Trophoblast cell (in vitro differentiated cells and primary cell): ENCODE measurements around the gene OGFOD2.
A peak's percentile ranks its signal among the peaks of the same experiment; 100 is the strongest.

ENCODE experiments used
- DNase-seq, 2 donors: peaks; one replicate each; pipeline ENCODE4 v3.0.0-alpha.2; 2016
- H2AFZ ChIP-seq: 2 replicates; pipeline ENCODE4 v1.6.1; 2013; ENCODE audit warnings: low read length, moderate library complexity, mild to moderate bottlenecking; ENCODE audit not compliant: insufficient read depth, poor library complexity
- H2AK5ac ChIP-seq: 2 replicates; pipeline ENCODE4 v1.6.1; 2013; ENCODE audit warnings: mild to moderate bottlenecking, low read length
- H2BK120ac ChIP-seq: 2 replicates; pipeline ENCODE4 v1.6.1; 2013; ENCODE audit warnings: low read length, mild to moderate bottlenecking, moderate library complexity; ENCODE audit not compliant: insufficient read depth, poor library complexity
- H2BK12ac ChIP-seq: 2 replicates; pipeline ENCODE4 v1.6.1; 2013; ENCODE audit warnings: mild to moderate bottlenecking, low read length, moderate library complexity
- H2BK5ac ChIP-seq: 2 replicates; pipeline ENCODE4 v1.6.1; 2013; ENCODE audit warnings: low read length, low read depth, moderate library complexity, mild to moderate bottlenecking; ENCODE audit not compliant: poor library complexity
- H3K14ac ChIP-seq: 2 replicates; pipeline ENCODE4 v1.6.1; 2013; ENCODE audit warnings: mild to moderate bottlenecking, low read length
- H3K18ac ChIP-seq: 2 replicates; pipeline ENCODE4 v1.6.1; 2013; ENCODE audit warnings: mild to moderate bottlenecking, low read length
- H3K23ac ChIP-seq: 2 replicates; pipeline ENCODE4 v1.6.1; 2013; ENCODE audit warnings: low read length
- H3K27ac ChIP-seq: 2 replicates; pipeline ENCODE4 v1.5.1; 2013; ENCODE audit warnings: low read depth, mild to moderate bottlenecking, inconsistent platforms, low read length, moderate library complexity
- H3K27me3 ChIP-seq: 2 replicates; pipeline ENCODE4 v1.6.1; 2013; ENCODE audit warnings: inconsistent platforms, mild to moderate bottlenecking, low read length, moderate library complexity; ENCODE audit not compliant: insufficient read depth
- H3K36me3 ChIP-seq, 2 experiments: 1 replicate in 1 of 2; 2 replicates in 1 of 2; pipeline ENCODE4 v1.6.1; 2013; ENCODE audit warnings: low read length in 2 of 2, mild to moderate bottlenecking in 2 of 2, moderate library complexity in 1 of 2; ENCODE audit not compliant: insufficient read depth in 2 of 2, control insufficient read depth in 1 of 2
- H3K4ac ChIP-seq: 2 replicates; pipeline ENCODE4 v1.6.1; 2013; ENCODE audit warnings: low read depth, mild to moderate bottlenecking, low read length, moderate library complexity
- H3K4me1 ChIP-seq, 2 experiments: 1 replicate in 1 of 2; 2 replicates in 1 of 2; pipeline ENCODE4 v1.6.1; 2013; ENCODE audit warnings: low read length in 2 of 2, mild to moderate bottlenecking in 2 of 2, moderate library complexity in 1 of 2; ENCODE audit not compliant: insufficient read depth in 2 of 2, control insufficient read depth in 1 of 2
- H3K4me2 ChIP-seq: 2 replicates; pipeline ENCODE4 v1.6.1; 2013; ENCODE audit warnings: inconsistent platforms, mild to moderate bottlenecking, low read length, moderate library complexity
- H3K4me3 ChIP-seq: 2 replicates; pipeline ENCODE4 v1.5.1; 2013; ENCODE audit warnings: mild to moderate bottlenecking, low read depth, low read length, inconsistent platforms
- H3K79me1 ChIP-seq: one replicate; pipeline ENCODE4 v1.6.1; 2013; ENCODE audit warnings: low read length
- H3K79me2 ChIP-seq: 2 replicates; pipeline ENCODE4 v1.6.1; 2013; ENCODE audit warnings: low read length, mild to moderate bottlenecking; ENCODE audit not compliant: control insufficient read depth, insufficient read depth, poor library complexity
- H3K9ac ChIP-seq: 2 replicates; pipeline ENCODE4 v1.6.1; 2013; ENCODE audit warnings: mild to moderate bottlenecking, low read length
- H3K9me3 ChIP-seq: 2 replicates; pipeline ENCODE4 v1.6.1; 2013; ENCODE audit warnings: low read depth, mild to moderate bottlenecking, control low read depth, inconsistent platforms, low read length; ENCODE audit not compliant: insufficient read depth
- H4K12ac ChIP-seq: 2 replicates; pipeline ENCODE4 v1.6.1; 2013; ENCODE audit warnings: low read depth, mild to moderate bottlenecking, low read length, moderate library complexity
- H4K8ac ChIP-seq: 2 replicates; pipeline ENCODE4 v1.6.1; 2013; ENCODE audit warnings: low read depth, mild to moderate bottlenecking, low read length, moderate library complexity
- H4K91ac ChIP-seq: one replicate; pipeline ENCODE4 v1.6.1; 2013; ENCODE audit warnings: low read depth, mild to moderate bottlenecking, low read length, moderate library complexity
- WGBS: extraction: QIAGEN DNeasy Blood & Tissue Kit; methylation state at CpG from one replicate; pipeline ENCODE4 v1.1.7; 2013; ENCODE audit warnings: missing lambda C conversion rate; ENCODE audit not compliant: insufficient read length, insufficient coverage; ENCODE audit errors: extremely low coverage; 5-methylcytosine and 5-hydroxymethylcytosine counted together

OGFOD2 gene

DNA sequence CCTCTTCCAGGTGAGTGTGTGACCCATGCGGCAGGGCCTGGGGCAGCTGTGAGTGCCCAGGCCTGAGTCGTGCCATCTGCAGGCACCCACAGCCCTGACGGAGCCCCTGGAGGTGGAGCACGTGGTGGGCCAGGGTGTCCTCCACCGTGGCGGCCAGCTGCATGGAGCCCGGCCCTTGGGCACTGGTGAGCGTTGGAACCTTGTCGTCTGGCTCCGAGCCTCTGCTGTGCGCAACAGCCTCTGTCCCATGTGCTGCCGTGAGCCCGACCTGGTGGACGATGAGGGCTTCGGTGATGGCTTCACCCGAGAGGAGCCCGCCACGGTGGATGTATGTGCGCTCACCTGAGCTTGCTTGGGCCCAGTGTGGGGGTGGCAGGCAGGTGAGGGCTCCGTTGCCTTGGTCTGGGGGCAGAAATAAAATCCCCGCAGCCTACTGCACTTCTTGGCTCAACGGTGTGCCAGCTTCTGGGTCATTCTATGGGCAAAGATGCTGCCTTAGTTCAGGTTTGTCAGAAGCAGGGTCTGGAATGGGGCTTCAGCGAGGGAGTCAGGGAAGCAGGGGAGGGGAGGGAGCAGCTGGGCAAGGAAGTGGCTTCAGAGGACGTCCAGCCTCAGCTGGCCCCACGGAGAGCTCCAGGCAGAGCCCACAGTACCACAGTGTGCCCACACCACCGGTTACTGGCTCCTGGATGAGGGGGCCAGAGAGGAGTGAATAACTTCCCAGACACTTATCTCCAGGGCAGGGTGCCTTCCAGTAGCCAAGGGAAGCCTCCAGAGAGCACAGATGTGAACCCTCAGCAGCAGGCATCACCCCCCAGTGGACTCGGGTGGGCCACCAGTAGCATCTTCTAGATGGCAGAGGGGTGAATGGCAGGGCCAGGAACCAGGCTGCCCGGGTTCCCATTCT, 4.2 kb downstream of the OGFOD2 start:
- Histone ChIP-seq H3K79me2 (peaks cover 18% of the 10 kb centered on the region), H4K12ac (peak overlapping the region; percentile 68), H4K8ac (peak overlapping the region; percentile 97), H3K27me3 (no peaks in the 10 kb centered on the region), H2AFZ (peak overlapping the region; percentile 27), H3K23ac (no peak overlapping the region), H3K4me3 (peak overlapping the region; percentile 85), H2BK5ac (no peak overlapping the region), H2BK12ac (no peak overlapping the region), H3K27ac (no peak overlapping the region), H3K9ac (no peak overlapping the region), H3K9me3 (peaks cover 2% of the 10 kb centered on the region), H2AK5ac (peak overlapping the region; percentile 79), H3K4me2 (peak overlapping the region; percentile 87), H3K14ac (peak overlapping the region; percentile 41), H3K4me1 (peaks cover 22 to 26% of the 10 kb centered on the region in 2 experiments), H3K4ac (peak overlapping the region; percentile 66), H4K91ac (peak overlapping the region; percentile 91), H3K36me3 (peaks cover 34 to 37% of the 10 kb centered on the region in 2 experiments), H3K18ac (peak overlapping the region; percentile 9), H2BK120ac (no peak overlapping the region), H3K79me1 (peaks cover 20% of the 10 kb centered on the region)
- no peak for DNase-seq
- WGBS, result no CpG with 5 or more reads among the region's 28 CpGs

GRCh38 chr12:122979908-122980182, 4.8 kb downstream of the OGFOD2 start:
- peak overlapping the region; percentile 62 for H2BK120ac ChIP-seq
- peak overlapping the region; percentile 91 for H4K12ac ChIP-seq
- no peak overlapping the region for H3K23ac ChIP-seq
- H4K8ac ChIP-seq, result peak overlapping the region; percentile 97
- peak overlapping the region; percentile 98 for H2AFZ ChIP-seq
- H3K27ac ChIP-seq, result peak overlapping the region; percentile 53
- H2AK5ac ChIP-seq, result peak overlapping the region; percentile 80
- H3K14ac ChIP-seq, result peak overlapping the region; percentile 90
- peaks cover 22 to 26% of the 10 kb centered on the region in 2 experiments for H3K4me1 ChIP-seq
- H2BK12ac ChIP-seq, result no peak overlapping the region
- peaks cover 2% of the 10 kb centered on the region for H3K9me3 ChIP-seq
- no peaks in the 10 kb centered on the region for H3K27me3 ChIP-seq
- WGBS, result no CpG with 5 or more reads among the region's 7 CpGs
- H3K4me2 ChIP-seq, result peak overlapping the region; percentile 87
- peak overlapping the region; percentile 85 for H3K4me3 ChIP-seq
- H4K91ac ChIP-seq, result peak overlapping the region; percentile 91
- no peak for DNase-seq
- peaks cover 36 to 37% of the 10 kb centered on the region in 2 experiments for H3K36me3 ChIP-seq
- no peak overlapping the region for H2BK5ac ChIP-seq
- H3K4ac ChIP-seq, result peak overlapping the region; percentile 90
- peak overlapping the region; percentile 87 for H3K9ac ChIP-seq
- H3K18ac ChIP-seq, result peak overlapping the region; percentile 91
- H3K79me2 ChIP-seq, result peaks cover 16% of the 10 kb centered on the region
- H3K79me1 ChIP-seq, result peaks cover 17% of the 10 kb centered on the region

- peaks cover 22 to 26% of the 10 kb centered on the region in 2 experiments for H3K4me1 ChIP-seq
- H3K27me3 ChIP-seq, result no peaks in the 10 kb centered on the region
- peak within 1 kb of the TSS; percentile 91 for H4K12ac ChIP-seq
- peak within 1 kb of the TSS; percentile 10 for H3K23ac ChIP-seq
- DNase-seq, result peak; percentile 45 to 63
- peaks cover 36 to 37% of the 10 kb centered on the region in 2 experiments for H3K36me3 ChIP-seq
- peak within 1 kb of the TSS; percentile 87 for H3K9ac ChIP-seq
- H2BK12ac ChIP-seq, result peak within 1 kb of the TSS; percentile 2
- no CpG with 5 or more reads among the region's 96 CpGs for WGBS
- H2BK120ac ChIP-seq, result peak within 1 kb of the TSS; percentile 62
- H3K14ac ChIP-seq, result peak within 1 kb of the TSS; percentile 90
- H2BK5ac ChIP-seq, result peak within 1 kb of the TSS; percentile 70
- peak within 1 kb of the TSS; percentile 91 for H3K18ac ChIP-seq
- H2AK5ac ChIP-seq, result peak within 1 kb of the TSS; percentile 80
- no peaks in the 10 kb centered on the region for H3K9me3 ChIP-seq
- peaks cover 14% of the 10 kb centered on the region for H3K79me2 ChIP-seq
- H3K27ac ChIP-seq, result peak within 1 kb of the TSS; percentile 53
- H3K4me3 ChIP-seq, result peak within 1 kb of the TSS; percentile 85
- H4K8ac ChIP-seq, result peak within 1 kb of the TSS; percentile 97
- peak within 1 kb of the TSS; percentile 91 for H4K91ac ChIP-seq
- H2AFZ ChIP-seq, result peak within 1 kb of the TSS; percentile 98
- H3K79me1 ChIP-seq, result peaks cover 14% of the 10 kb centered on the region
- peak within 1 kb of the TSS; percentile 87 for H3K4me2 ChIP-seq
- peak within 1 kb of the TSS; percentile 90 for H3K4ac ChIP-seq
Observed at GRCh38 chr12:122980183-122981035, 5.4 kb downstream of the OGFOD2 start, which contains the start of gene ARL6IP4. ARL6IP4 (plus strand) TSS chr12:122980681; CDS start chr12:122981140, 459 bp downstream.

DNA sequence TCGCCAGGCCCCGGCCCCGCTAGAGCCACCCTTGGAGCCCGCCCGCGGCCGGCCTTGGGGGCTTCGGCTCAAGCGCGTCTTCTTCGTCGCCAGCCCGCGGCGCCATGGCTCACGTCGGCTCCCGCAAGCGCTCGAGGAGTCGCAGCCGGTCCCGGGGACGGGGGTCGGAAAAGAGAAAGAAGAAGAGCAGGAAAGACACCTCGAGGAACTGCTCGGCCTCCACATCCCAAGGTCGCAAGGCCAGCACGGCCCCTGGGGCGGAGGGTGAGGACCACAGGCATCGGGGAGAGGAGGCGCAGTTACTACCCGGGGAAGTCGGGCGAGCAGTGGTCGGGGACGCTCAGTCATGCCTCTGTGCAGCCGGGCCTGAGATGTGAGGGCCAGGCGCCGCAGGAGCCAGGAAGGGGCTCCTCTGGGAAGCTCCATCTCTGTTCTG, 6.0 kb downstream of the OGFOD2 start:
- Histone ChIP-seq H3K4me3 (peak overlapping the region; percentile 85), H3K79me2 (peaks cover 14% of the 10 kb centered on the region), H3K4me1 (peaks cover 18 to 20% of the 10 kb centered on the region in 2 experiments), H3K23ac (peak overlapping the region; percentile 10), H3K9me3 (no peaks in the 10 kb centered on the region), H3K79me1 (peaks cover 14% of the 10 kb centered on the region), H3K27me3 (no peaks in the 10 kb centered on the region), H2BK12ac (no peak overlapping the region), H3K14ac (peak overlapping the region; percentile 89), H2AK5ac (peak overlapping the region; percentile 67), H3K4ac (peak overlapping the region; percentile 89), H2BK120ac (peak overlapping the region; percentile 62), H2AFZ (peak overlapping the region; percentile 74), H3K18ac (peak overlapping the region; percentile 84), H3K4me2 (peak overlapping the region; percentile 87), H3K36me3 (peaks cover 36 to 37% of the 10 kb centered on the region in 2 experiments), H2BK5ac (peak overlapping the region; percentile 39), H4K91ac (peak overlapping the region; percentile 91), H3K9ac (peak overlapping the region; percentile 85), H4K12ac (peak overlapping the region; percentile 91), H3K27ac (peak overlapping the region; percentile 53), H4K8ac (peak overlapping the region; percentile 97)
- peak in 1 of 2 donors; percentile 34 for DNase-seq
- no CpG with 5 or more reads among the region's 40 CpGs for WGBS
